HG03571 (cell line): Measurements from ENCODE around the gene DPPA5.
"Not testable (repeated sequence)": the region's sequence is repeated elsewhere in the genome, so short reads cannot be mapped to it uniquely, and the experiment has no call there.

Experiments used
- ATAC-seq: cut with Tn5 transposase; IDR thresholded peaks from one replicate; pipeline ENCODE4 v1.9.1; 2021; ENCODE audit not compliant: unreplicated experiment

The DPPA5 gene

DNA sequence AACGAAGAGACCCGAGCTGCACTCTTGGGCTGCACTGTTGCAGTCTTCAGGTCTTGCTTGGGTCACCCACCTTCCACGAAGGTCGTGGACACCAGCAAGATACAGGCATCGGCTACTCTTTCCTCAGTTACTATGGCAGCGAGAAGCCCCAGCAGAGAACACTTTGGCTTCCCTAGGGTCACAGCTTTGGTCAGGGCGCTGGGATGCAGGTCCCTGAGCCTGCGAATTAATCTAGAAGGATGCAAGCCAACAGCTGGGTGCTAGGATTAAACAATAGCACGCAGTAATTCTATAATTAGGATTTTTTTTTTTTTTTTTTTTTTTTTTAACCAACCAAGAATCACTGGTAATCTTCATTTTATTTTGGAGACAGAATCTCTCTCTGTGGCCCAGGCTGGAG, 10.5 kb upstream of the DPPA5 start:
- no peak for ATAC-seq

DNA sequence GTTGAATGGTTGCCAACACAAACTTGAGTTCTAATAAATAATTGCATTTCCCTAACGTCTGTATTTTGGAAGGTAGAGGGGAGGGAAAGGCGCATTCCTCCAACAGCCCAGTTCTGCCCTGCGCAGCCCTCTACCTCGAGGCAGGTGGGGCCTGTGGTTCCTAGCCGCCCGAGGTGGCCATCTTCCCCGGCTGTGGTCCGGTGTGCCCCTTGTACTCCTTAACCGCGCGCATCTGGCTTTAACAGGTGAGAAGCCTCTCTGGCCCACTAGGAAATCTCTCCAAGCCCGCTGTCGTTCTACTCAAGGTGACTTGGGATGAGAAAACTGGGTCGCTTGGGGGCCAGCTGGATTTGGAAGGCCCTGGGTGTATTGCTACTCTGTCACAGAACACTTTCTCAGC, 10.0 kb upstream of the DPPA5 start:
- ATAC-seq: no peak

DNA sequence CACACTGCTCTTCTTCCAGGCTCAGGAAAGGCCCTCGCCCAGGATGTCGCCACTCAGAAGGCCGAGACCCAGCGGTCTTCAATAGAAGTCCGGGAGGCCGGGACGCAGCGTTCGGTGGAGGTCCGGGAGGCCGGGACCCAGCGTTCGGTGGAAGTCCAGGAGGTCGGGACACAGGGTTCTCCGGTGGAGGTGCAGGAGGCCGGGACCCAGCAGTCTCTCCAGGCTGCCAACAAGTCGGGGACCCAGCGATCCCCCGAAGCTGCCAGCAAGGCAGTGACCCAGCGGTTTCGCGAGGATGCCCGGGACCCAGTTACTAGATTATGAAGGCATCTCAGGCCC, 9.4 kb upstream of the DPPA5 start:
- ATAC-seq: no peak

DNA sequence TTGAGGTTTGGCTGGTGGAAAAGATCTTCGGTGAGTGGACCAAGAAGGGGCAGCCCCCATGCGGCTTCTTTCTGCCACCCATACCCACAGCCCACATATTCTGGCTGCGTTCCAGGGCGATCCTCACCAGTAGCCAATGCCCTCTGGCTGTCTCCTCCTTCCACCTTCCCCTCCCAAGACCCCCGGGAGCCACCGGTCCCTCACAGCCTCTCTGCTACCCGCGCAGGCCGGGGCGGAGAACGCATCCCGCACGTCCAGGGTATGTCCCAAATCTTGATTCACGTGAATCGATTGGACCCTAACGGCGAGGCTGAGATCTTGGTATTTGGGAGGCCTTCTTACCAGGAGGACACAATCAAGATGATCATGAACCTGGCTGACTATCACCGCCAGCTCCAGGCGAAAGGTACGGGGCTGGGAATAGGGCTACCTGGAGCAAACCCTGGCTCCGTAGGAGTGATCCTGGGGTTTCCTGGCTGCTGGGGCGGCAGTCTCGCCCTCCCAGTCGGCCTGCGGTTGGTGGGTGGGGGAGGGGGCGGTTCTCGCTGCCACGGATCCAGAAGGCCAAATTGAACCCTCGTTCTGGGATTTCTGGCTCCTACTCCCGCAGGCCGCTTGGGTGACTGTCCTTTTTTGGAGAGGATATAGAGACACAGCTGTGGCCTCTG, 8.9 kb upstream of the DPPA5 start:
- no peak for ATAC-seq

DNA sequence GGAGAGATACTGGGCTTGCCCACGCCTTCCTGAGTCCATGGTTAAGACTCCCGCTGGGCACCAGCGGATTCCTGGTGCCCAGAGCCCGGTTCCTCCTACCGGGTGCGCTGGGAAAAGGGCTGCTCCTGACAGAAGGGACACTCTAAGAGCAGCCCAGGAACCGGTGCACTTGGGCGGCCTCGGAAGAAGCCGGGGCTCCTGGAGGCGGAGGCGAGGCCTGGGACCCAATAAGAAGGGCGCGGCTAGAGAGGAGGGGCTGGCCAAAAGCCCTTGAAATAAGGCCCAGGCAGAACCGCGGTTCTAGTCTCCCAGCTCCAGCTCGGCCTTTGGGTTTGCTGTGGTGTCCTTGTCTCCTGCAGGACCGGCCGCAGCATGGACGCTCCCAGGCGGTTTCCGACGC, 8.3 kb upstream of the DPPA5 start, which contains the start of gene KHDC3L:
KHDC3L (plus strand) TSS at position 301 of the 400 bp plus-strand sequence; CDS start at position 373, 72 bp downstream.
- no peak for ATAC-seq

DNA sequence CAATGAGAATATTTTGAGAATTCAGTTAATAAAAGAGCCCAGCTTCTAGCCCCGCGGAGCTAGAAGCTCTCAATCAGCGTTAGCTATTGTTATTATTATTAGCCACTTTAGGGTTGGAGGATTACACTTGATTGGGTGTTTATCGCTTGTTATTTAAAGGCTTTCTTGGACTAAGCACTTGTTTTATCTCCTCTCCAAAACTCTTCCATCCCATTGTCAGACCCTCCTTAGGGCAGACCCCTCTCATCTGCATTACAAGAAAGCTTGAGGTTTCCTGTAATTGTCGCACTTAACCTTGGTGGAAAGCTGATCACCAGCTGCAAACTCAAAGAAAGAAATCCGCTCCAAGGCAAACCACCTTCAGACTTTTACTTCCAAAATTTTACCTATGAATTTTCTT, 4.8 kb downstream of the DPPA5 start:
- ATAC-seq: no peak

DNA sequence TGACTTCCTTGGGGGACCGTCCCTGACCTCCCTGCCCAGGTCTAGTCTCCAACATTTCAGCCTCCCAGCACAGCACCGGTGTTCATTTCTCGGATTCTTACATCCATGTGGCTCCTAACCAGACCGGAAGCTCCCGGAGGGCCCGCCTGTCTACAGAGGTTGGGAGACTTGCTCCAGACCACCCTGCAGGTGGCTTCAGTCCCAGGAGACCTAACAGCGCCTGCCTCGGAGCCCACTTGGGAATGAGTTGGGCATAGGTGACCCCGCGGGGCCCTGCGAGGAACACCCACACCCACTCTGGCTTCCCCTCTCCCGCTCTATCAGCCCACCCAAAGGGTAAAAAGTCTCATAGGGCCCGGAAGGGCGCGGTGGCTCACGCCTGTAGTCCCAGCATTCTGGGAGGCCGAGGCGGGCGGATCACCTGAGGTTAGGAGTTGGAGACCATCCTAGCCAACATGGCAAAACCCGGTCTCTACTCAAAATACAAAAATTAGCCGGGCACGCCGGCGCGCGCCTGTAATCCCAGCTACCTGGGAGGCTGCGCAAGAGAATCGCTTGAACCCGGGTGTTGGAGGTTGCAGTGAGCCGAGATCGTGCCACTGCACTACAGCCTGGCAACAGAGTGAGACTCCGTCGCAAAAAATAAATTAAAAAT, 5.4 kb downstream of the DPPA5 start:
- ATAC-seq: no peak

DNA sequence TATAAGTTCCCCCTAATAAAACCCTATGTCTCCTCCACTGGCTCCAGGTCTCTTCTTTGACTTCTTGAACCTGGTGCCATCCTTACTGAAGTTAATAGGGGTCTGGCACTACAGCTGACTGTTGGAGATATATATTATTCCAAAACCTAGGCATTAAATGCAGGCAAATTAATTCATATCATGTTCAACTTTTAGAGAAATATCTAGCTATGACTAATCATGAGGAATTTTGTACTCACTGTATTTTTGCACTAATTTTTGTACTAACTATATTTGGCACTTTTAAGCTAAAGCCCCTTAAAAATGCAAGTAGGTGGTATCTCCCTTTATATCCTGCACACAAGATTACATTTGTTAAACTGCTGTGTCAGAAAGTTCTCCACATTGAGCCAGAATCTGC, 10.9 kb downstream of the DPPA5 start:
- ATAC-seq: no peak

DNA sequence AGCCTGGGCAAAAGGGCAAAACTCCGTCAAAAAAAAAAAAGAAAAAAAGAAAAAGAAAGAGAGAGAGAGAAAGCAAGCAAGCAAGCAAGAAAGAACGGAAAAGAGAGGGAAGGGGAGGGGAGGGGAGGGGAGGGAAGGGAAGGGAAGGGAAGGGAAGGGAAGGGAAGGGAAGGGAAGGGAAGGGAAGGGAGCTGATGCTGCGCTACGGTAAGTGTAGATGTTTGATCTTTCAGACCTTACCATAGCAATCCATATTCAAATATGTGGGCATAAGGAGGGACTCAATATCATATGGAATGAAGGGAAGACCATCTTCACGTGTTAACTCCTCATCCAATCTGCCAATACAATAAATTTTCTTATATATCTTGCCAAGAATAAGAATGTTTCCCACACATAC, 11.9 kb downstream of the DPPA5 start:
- no peak for ATAC-seq

DNA sequence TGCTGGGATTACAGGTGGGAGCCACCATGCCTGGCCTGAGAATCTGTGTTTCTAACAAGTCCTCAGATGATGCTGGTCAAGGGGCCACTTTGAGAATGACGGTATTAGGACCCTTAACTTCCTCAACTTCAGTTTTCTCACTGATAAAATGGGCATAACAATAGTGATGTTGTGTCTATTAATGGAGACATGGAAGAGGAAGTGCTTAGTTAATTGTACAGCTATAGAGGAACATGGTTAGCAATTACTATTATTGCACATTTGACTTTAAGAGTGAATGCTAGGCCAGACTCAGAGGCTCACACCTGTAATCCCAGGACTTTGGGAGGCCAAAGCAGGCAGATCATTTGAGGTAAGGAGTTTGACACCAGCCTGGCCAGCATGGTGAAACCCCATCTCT, 12.7 kb downstream of the DPPA5 start:
- ATAC-seq: no peak

DNA sequence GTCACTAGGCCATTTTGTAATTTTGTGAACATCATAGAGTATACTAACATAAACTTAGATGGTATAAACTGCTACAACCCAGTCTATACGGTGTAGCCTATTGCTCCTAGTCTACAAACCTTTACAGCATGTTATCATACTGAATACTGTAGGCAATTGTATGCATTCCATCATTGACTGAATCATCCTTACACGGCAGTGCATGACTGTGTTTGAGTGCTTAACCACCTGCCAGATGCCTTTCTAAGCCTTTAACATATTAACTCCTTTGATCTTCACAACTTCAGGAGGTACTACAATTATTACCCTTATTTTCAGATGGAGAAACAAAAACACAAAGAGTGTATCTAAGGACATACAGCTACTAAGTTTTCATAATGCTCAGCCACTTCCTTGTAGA, 14.0 kb downstream of the DPPA5 start:
- ATAC-seq: no peak

DNA sequence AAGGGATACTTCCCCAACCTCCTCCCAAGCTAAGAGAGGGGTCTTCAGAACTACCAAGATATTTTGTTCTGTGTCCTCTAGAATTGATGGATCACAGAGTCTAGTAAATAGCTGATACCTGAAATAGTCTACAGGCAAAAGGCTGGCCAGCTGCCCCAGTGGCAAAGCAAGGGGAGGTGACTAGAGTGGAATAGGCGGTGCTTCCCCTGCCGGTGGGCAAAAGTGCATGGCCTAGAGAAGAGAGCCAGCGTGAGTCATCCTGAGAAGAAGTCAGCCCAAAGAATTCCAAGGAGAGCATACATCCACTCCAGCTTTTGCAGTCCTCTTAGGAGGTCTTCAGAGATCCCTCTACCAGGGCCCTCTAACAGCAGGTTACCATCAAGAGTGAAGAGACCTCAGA, 14.7 kb downstream of the DPPA5 start:
- no peak for ATAC-seq

DNA sequence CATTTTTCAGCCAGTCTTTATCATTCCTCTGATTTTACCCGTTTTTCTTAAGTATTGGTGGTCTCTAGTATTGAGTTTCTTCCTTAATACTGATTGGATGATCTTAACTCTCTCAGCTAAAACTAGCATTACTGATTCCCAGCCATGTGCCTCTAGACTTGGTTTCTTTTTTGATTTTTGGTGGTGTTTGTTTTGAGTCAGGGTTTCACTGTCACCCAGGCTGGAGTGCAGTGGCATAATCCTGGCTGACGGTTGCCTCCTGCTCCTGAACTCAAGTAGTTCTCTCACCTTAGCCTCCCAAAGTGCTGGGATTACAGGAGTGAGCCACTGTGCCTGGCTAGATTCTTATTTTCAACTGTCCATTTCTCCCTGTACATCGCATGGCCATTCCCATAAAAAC, 24.9 kb downstream of the DPPA5 start:
- ATAC-seq: no peak

DNA sequence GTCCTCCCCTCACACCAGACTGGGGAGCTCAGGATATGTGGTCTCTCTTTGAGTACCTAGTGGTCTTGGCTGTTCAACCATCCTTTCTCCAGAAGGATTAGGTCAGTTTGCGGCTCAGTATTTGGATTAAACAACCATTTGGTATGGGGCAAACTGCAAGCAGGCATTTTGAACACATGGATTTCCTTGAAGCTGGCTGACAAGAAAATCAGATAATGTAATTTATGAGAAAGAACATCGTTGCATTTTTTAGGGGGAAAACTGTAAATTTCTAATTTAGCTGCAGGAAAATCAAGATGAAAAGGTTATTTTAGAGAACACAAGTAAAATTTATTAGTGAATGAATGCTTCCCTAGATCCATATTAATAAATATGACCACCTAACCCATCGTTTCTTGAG, 25.3 kb downstream of the DPPA5 start:
- ATAC-seq: no peak

DNA sequence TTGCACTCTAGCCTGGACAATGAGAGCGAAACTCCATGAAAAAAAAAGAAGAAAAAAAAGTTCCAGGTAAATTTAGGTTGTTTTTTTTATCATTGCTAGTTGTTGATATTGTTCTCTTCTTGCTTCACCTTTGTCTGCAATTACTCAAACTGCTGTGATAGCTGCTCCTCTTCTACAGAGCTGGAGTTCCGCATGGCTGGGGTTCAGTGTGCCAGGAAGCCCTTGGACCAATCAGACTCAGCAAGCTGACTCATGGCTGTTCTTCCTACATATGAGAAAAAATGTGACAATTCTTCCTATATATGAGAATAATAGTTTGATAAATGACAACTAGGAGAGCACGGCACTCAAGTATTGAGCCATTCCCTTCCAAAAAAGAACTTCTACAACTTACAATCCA, 28.4 kb downstream of the DPPA5 start:
- ATAC-seq: no peak

DNA sequence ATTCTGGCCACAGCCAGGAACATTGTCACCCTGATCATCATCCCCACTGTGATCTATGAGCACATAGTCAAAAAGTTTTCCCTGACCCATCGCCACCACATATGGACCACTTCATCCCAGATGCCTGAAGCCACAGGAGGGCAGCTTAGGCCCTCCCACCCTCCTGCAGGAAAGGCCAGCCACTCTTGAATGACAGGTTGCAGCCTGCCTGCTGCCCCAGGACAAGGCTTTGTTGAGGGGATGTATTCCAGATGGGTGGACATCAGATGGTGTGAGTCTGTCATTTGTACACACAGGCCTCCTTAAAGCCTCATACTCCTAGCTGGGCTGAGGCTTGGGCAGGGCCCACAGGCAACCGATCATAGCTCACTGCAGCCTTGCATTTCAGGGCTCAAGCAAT, 30.8 kb downstream of the DPPA5 start:
- ATAC-seq: no peak

DNA sequence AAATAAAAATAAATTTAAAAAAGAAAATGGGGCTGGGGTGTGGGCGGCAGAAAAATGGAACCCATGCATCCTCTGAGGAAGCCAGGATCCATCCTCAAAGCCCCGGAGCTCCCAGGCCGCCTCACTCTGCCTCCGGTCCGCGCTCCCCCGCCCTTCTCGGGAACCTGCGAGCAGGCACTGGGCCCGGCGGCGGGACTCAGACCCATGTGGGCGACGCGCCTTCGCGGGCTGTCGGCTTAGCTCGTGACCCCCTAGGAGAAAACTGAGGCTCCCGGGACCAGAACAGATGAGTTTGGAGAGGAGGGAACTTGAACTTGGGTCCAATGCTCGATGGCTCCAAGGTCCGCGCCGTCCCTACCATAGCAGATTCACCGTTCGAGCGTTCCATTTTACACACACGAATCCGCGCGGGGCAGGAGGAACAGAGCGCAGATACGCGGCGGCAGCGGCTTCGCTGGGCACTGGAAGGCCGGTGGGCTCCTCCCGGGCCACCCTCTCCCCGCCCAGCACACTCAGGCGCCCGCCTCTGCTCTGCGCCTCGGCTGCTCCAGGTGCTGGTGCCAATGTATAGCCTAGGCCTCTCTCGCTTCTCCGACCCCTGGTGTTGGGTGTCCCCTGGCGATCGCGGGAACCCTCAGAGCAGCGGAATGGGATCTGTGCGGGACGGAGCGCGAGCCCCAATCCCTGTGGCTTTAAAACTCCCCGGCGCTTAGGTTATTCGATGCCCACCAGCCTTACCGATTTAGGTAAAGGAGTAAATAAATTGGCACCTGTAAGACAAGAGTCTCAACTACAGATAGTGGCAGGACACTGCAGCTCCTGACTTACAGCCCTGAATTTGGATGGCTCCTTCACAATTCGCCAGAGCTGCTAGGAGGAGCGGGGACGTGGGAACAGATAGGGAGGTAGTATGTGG, 39.2 kb downstream of the DPPA5 start:
- no peak for ATAC-seq

DNA sequence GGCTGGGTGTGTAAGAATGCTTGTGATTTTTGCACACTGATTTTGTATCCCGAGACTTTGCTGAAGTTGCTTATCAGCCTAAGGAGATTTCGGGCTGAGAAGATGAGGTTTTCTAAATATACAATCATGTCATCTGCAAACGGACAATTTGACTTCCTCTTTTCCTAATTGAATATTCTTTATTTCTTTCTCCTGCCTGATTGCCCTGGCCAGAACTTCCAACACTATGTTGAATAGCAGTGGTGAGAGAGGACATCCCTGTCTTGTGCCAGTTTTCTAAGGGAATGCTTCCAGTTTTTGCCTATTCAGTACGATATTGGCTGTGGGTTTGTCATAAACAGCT, 43.6 kb downstream of the DPPA5 start:
- ATAC-seq: not testable (repeated sequence)

DNA sequence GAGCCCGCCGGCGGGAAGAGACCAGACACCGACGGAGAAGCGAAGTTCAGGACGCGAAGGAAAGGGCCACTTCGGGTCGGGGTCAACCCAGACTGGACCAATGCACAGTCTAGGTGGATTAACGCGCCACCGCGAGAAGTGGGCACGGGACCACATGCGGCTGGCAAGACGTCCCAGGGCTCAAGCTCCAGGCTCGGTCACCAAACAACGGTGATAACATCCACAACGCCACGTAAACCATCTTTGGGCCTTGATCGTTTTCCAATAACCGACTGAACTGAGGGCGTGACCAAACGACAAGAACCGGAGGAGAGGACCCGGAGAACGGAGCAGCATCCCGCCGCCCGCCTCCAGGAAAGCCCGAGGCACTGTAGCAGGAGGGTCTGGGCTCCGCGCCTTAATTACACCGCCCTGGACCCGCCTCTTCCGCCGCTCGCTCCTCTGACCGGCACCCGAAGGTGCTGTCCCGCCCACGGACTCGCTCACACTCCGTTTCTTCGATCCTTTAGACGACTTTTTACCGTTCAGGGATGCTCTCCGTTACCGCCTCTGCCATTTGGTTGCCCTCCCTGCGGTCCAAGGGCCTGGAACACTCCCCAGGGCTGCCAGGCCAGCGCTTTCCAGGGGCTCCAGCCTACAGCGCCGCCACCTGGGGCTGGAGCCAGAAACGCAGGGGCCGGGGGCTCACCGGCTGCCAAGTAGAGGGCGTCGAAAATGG, 44.1 kb downstream of the DPPA5 start:
- peak; percentile 98 for ATAC-seq

DNA sequence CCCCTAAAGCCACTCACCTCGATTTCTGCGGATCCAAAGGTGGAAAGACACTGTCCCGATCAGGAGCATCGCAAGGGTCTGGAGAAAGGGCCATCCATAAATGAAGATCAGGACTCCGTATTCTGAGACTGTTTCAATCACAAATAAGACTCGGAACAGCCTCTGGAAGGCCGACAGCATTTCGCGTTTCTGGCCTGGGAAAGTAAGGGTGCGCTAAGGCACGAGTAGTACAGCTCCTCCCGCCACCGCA, 44.6 kb downstream of the DPPA5 start:
- ATAC-seq: no peak

DNA sequence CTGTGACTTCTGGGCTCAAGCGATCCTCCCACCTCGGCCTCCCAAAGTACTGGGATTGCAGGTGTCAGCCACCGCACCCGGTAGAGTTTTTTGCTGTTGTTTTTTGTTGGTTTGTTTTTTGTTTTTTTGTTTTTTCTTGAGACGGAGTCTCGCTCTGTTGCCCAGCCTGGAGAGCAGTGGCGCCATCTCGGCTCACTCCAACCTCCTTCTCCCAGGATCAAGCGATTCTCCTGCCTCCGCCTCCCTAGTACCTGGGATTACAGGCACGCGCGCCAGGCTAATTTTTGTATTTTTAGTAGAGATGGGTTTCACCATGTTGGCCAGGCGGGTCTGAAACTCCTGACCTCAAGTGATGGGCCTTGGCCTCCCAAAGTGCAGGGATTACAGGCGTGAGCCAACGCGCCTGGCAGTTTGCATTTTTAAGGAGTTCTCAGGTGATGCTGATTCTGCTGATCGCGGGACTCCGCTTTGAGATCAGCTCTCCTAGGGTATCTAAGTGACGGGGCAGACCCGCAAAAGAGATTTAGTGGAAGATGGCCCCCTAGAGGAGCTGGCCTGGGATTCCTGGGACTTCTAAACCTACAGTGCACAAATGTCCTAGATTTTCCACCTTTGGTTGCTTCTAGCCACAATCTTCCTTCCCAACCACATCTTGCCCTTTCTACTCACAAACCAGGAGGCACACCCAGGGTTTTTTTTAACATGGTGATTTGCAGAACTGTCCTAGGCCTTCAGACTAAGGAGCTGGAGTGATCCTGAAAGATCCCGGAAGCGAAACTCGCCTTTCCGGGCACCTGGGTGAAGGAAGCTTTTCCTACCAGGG, 45.2 kb downstream of the DPPA5 start:
- ATAC-seq: no peak
